Amygdala (tissue), 56 donors: Measurements from ENCODE around the gene FBXO36.
"Not testable (repeated sequence)": the region's sequence is repeated elsewhere in the genome, so short reads cannot be mapped to it uniquely, and the experiment has no call there.

Experiments
- DNase-seq, 56 donors: peaks; one replicate each; lab custom pipeline; 2025; lab: John Stamatoyannopoulos, UW

FBXO36 gene, protein sequence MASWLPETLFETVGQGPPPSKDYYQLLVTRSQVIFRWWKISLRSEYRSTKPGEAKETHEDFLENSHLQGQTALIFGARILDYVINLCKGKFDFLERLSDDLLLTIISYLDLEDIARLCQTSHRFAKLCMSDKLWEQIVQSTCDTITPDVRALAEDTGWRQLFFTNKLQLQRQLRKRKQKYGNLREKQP

GRCh38 chr2:229922449-229923386, at the start of gene FBXO36:
TSS of gene FBXO36 (plus strand) at chr2:229922503. CDS start at chr2:229922514, 11 bp downstream.
- DNase-seq, result peak in 43 of 56 donors; percentile 46 to 98 (median 89)

DNA sequence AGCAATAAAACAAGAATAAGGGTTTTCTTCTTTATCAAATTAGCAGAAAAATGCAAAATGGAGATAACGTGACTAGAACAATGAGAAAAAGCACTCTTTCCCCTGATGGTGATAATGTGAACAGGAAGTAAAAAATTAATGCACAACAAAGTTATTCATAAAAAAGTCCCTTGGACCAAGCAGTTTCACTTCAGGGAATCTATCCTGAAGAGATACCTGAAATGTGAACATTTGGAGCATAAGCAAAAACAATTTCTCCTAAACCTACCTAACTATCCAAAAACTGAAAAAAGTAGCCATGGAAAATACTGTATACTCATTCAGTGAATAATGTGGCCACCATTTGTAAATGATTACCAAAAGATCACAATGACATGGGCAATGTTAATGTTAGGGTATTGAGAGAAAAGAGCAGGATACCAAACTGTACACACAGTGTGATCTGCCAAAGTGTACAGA, 49.2 kb upstream of the FBXO36 start:
- no peak for DNase-seq

- no peak for DNase-seq
These were observed 47.7 kb upstream of the FBXO36 start for GRCh38 chr2:229874647-229875046.

DNA sequence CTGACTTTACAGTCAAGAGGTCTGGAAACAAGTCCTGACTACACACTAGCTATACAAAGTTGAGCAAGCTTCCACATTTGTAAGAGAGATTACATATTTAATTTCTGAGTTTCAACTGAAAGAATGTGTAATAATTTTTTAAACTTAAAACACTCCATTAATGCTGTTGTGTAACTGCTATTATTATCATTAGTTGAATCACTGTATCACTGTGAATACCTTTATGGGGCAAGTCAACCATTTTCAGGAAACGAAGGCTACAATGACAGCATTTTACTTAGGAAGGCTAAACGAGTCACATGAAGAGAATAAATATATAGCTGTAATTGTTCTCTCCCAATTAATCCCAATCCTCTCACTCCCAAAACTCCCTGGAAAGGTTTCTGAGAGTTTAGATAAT, 46.8 kb upstream of the FBXO36 start:
- DNase-seq, result no peak

DNA sequence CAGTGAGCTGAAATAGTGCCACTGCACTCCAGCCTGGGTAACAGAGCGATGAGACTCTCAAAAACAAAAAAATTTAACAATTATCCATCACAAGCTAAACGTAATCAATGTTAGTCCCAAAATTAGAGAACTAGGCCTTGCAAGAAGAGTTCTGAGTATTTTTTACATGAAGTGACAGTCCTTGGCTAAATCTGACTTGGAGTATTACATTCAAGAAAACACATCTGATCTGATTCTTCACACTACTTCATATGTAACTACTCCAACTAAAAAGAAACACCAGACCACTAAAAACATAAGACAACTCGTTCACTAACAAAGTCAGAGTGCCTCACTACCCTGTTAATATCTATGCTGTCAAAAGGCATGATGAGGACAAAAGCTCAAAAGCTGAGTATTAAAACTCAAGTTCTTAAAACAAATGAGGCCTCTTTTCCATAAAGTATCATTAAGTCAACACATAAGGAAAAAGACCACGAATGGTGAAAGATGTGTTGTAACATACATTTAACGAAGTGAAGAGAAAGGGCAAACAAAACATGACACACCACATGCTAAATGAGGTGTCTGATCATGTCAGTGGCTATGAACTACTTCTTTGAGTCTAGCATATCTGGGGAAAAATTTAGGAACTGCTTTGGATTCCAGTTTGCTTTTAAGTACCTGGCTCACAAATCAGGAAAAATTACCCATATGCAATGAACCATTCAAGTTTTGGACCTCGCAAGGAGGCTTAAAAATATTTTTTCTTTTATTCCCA, 42.9 kb upstream of the FBXO36 start:
- DNase-seq, result no peak

- DNase-seq, result no peak
These were observed 41.3 kb upstream of the FBXO36 start for GRCh38 chr2:229880892-229881586.

GRCh38 chr2:229882583-229882982, 39.7 kb upstream of the FBXO36 start:
- no peak for DNase-seq

DNA sequence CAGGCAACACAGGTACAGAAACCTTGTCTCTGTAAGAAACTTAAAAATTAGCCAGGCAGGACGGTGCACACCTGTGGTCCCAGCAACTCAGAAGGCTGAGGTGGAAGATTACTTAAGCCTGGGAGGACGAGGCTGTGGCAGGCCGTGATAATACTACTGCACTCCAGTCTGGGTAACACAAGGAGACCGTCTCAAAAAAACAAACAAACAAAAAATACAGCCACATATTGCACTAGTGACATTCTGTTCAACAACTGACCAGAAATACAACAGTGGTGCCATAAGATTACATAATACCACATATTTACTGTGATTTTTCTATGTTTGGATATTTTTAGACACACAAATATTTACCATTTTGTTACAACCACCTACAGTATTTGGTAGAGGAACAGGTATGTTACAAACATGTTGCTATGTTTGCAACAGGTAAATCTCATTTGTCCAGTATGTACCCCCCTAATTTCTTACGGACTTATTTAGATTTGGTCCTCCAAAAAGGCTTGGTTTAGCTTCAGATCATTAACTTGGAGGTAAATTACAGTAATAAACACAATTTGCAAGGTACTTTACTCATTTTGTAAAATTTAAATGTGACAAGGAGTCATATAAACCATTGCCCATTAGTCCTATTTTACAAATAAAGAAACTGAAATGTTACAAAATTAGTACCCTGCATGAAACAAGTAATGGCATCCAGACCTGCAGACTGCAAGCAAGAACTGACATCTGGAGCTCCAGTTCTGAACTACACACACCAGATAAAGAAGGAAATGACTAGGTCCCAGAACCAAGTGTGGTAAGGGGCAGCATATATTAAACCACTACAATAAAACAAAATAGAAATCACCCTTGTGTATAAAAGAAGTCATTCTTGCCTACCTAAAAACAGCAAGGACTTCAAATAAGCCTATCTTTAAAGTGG, 37.3 kb upstream of the FBXO36 start:
- no peak for DNase-seq

DNA sequence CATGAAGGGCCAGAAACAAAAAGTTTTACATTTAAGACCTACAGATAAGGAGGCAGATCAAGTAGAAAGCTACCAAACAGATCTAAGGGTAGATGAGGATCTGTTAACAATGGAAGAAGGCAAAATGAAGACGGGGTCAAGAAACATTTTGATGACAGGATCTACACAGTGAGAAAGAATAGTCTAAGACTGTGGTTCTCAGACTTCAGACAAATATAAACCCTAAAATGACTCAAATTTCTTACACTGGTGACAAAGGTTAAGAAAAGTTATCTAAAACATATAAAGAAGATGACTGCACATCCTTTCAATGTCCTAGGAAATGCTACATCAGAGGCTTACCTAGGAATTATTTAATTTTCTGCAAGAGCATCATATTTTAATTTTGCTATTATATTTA, 34.9 kb upstream of the FBXO36 start:
- no peak for DNase-seq

DNA sequence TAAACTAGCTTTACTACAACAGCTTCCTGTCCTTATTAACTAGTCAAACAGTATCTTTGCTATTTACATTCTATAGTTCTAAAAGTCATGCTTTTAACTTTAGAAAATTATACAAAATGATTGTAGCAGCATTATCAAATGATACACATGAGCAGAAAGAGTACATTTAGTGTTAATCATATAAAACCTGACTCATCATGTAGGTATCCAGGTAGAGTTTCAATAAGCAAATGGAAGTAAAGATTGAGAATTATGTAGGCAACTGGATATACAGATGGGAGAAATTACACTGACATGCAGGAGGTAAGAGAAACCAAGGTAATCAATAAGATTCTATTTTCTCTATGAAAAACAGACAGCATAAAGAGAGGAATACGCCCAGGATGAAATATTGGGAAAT, 34.3 kb upstream of the FBXO36 start:
- DNase-seq, result no peak

DNA sequence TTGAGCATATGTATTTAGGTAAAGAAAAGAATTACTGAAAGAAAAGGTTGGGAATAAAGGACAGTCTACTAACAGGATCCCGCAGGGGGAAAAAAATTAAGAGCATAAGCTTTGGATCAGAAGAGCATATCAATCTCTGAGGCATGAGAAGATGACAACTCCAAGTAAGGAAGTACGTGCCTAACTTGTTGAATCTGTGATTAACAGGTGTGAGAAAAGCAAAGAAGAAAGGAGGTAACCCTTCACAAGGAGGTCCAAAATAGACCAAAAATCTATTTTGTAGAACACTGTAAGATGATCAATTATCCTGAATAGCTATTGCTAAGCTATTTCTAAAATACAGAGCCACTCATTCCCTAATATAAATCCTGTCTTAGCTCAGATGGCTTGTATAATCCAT, 33.3 kb upstream of the FBXO36 start:
- DNase-seq, result no peak

GRCh38 chr2:229896857-229897256, 25.4 kb upstream of the FBXO36 start:
- DNase-seq, result no peak

DNA sequence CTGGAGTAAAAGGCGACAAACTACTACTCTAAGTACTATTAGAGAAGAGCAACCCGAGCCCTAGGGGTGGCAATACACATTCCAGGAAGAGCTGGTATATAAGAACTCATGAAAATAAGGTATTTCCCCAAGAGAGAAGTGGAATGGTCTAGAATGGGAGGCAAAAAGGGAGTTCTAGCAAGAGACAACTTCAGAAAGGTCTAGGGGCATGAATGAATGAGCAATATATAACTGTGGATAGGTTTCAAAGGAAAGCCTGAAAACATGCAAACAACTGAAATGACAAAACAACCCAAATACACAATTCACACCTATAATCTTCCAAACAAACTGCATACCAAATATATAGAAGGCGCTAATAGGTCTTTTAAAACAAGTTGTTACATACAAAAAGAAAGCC, 22.7 kb upstream of the FBXO36 start:
- DNase-seq, result no peak

GRCh38 chr2:229900012-229900411, 22.3 kb upstream of the FBXO36 start:
- DNase-seq, result no peak

DNA sequence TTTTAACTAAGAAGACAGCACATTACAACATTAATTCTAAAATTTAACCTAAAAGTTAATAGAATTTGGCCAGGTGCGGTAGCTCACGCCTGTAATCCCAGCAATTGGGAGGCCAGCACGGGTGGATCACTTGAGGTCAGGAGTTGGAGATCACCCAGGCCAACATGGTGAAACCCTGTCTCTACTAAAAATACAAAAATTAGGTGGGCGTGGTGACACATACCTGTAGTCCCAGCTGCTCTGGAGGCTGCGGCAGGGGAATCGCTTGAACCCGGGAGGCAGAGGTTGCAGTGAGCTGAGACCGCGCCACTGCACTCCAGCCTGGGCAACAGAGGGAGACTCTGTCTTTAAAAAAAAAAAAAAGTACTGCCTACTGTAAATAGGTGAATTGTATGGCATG, 21.8 kb upstream of the FBXO36 start:
- not testable (repeated sequence) for DNase-seq

- no peak for DNase-seq
These were observed 20.5 kb upstream of the FBXO36 start for GRCh38 chr2:229901819-229902218.

DNA sequence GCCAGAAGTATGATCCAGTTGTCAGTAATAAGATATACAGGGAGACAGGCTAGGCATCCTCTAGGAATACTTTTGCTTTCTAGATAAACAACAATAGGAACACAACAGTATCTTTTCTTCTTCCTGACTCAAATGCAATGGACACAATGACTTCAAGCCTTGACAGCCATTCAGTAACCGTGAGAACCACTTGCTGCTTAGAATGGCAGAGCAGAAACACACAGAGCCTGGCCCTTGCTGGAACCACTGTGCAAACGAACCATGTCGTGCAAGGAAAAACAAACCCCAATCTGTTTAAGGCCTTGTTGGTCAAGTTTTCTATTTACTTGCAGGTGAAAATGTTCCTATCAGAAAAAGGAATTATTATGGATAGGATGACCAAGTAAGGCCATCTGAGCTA, 19.3 kb upstream of the FBXO36 start:
- no peak for DNase-seq

- no peak for DNase-seq
These were observed 16.7 kb upstream of the FBXO36 start for GRCh38 chr2:229905601-229906000.

- DNase-seq, result no peak
These were observed 13.2 kb upstream of the FBXO36 start for GRCh38 chr2:229909090-229909489.
